ENCODE data around the gene DLG2. TPM values are rescaled to one million over a fixed set of nuclear protein-coding genes. Genes with fewer than 3 reads are reported as not detected.
A peak's percentile ranks its signal among the peaks of the same experiment; 100 is the strongest.

DLG2 gene
- total and polyA plus RNA-seq, 9 of the 15 experiments (the other 6 are each of a cell fraction or from before 2014, with no cell fraction given), result 0.52 to 1.6 (median 0.95) TPM

DNA sequence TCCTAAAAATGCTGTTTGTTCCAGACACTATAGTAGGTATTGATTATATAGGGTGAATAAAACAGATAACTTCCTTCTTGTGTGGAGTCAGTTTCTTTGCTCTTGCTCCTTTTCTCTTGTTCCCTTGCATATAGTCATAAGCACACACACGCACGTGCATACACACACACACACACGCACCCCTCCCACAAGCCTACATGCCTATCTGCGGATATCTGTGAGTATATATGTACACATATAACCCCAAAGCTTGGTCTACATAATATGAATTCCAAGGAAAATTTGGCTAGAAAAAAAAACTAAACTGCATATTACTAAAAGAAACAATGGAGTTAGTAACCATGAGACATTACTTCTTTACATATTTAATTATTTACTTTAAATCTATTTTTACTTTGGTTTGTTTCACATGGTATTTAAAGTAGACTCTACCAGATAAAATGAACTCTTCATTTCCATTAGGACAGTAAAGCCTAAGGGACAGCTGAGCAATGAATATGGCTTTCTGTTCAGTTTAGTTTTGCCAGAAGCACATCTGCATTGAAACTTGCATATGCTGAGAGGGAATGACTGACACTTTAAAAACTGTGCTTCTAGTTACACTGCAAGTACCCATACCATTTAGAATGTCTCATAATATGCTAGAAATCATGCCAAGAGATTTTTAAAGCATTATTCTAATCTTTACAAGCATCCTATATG, 676.4 kb downstream of the DLG2 start (continued):
- no peak for TF ChIP-seq SIX5 (IDR thresholded peaks at IDR 0.05; ENCODE audit: borderline replicate concordance in 1 of 2, insufficient read depth in 1 of 2, low read depth in 1 of 2, low read length in 2 of 2)
- no peak for TF ChIP-seq RFX5 (IDR thresholded peaks at IDR 0.05; ENCODE audit: low read depth, low read length)
- TF ChIP-seq, protein P1, sequence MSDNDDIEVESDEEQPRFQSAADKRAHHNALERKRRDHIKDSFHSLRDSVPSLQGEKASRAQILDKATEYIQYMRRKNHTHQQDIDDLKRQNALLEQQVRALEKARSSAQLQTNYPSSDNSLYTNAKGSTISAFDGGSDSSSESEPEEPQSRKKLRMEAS (CRISPR knock-in tag; IDR thresholded peaks at IDR 0.05), result no peak

GRCh38 chr11:84947970-84948580, 679.1 kb downstream of the DLG2 start:
- WGBS (ENCODE audit: insufficient coverage, low coverage, missing lambda C conversion rate), result 0% methylated on average over 3 of the region's 3 CpGs
- Histone ChIP-seq H4K20me1 (replicated peaks; ENCODE audit: control insufficient read depth, insufficient read depth, low read length) (no peaks in the 10 kb centered on the region), H3K4me2 (ENCODE audit: insufficient read depth, low read length) (no peak overlapping the region), H3K79me2 (ENCODE audit: control insufficient read depth, insufficient read depth, low read length) (no peaks in the 10 kb centered on the region), H3K9me3 (replicated peaks; ENCODE audit: control insufficient read depth, insufficient read depth, low read depth, low read length) (no peaks in the 10 kb centered on the region), H3K4me1 (replicated peaks in 1 of 2; ENCODE audit: control insufficient read depth in 2 of 2, insufficient read depth in 2 of 2, low read length in 2 of 2) (no peaks in the 10 kb centered on the region), H3K4me3 (no peak overlapping the region), H3K9ac (ENCODE audit: insufficient read depth in 1 of 2, low read depth in 2 of 2, low read length in 2 of 2) (no peak overlapping the region), H3K27me3 (ENCODE audit: control insufficient read depth in 2 of 2, insufficient read depth in 2 of 2, low read length in 2 of 2) (no peaks in the 10 kb centered on the region), H3K36me3 (ENCODE audit: control insufficient read depth, insufficient read depth, low read length) (no peaks in the 10 kb centered on the region), H3K9me1 (ENCODE audit: control insufficient read depth, insufficient read depth, low read length) (no peaks in the 10 kb centered on the region), H2AFZ (ENCODE audit: low read depth, low read length) (no peak overlapping the region), H3K27ac (ENCODE audit: extremely low read depth, low read depth, low read length) (no peak overlapping the region)
- in situ Hi-C loops (cut with MboI), result no loop called here
- DNase-seq (ENCODE audit: extremely low read depth in 1 of 4, low spot score in 3 of 4), result no peak
- BruUV-seq (replicated peaks), result no TSS peak
- no peak for ATAC-seq
- no peak for FAIRE-seq
- ChIA-PET POLR2A (no interaction called here), CTCF (ENCODE audit: low intra/inter-chr PET ratio) (no interaction called here)
- intact Hi-C loops (cut with micrococcal nuclease), result no loop called here
- TF ChIP-seq ZSCAN32 (CRISPR knock-in tag; IDR thresholded peaks at IDR 0.05), result 0 out of 2 replicates have a peak, but pooled peaks have one; percentile 24
- TF ChIP-seq ZNF431 (CRISPR knock-in tag; IDR thresholded peaks at IDR 0.05), result no peak
- no peak for TF ChIP-seq CEBPG (CRISPR knock-in tag; IDR thresholded peaks at IDR 0.05)
- peak; percentile 20 to 68; a peak in 2 of 4 replicates for TF ChIP-seq CEBPG (tag; conservative IDR thresholded peaks at IDR 0.05 in 1 of 2, IDR thresholded peaks at IDR 0.05 in 1 of 2)

Data from K562 (cell line).